Coronary artery (tissue), 2 donors: Measurements from ENCODE around the gene CDK7.

ENCODE experiments used
- DNase-seq: peaks from one replicate; pipeline ENCODE4 v3.0.0-alpha.2; 2017; ENCODE audit warnings: low spot score
- H3K27ac ChIP-seq, 2 donors: fragments of 200-600 bp; sonication (generic); one replicate each; pipeline ENCODE4 v1.5.1; 2016 to 2019
- H3K4me3 ChIP-seq: fragments of 200-600 bp; sonication (generic); 2 replicates; pipeline ENCODE4 v1.5.1; 2016; ENCODE audit warnings: mild to moderate bottlenecking, moderate library complexity
- CTCF ChIP-seq: fragments of 200-600 bp; sonication (generic); IDR thresholded peaks from one replicate; pipeline ENCODE4 v1.5.1; 2019; ENCODE audit warnings: antibody characterized with exemption

CDK7 gene

GRCh38 chr5:69309380-69309779 is 74.7 kb downstream of the CDK7 start:
- TF ChIP-seq CTCF, result no peak
- Histone ChIP-seq H3K27ac (no peak overlapping the region), H3K4me3 (no peak overlapping the region)
- DNase-seq, result no peak

- no peak overlapping the region for H3K27ac ChIP-seq
These were observed 77.9 kb downstream of the CDK7 start for GRCh38 chr5:69312459-69313160.

GRCh38 chr5:69313428-69313827 is 78.7 kb downstream of the CDK7 start:
- TF ChIP-seq CTCF, result no peak
- no peak overlapping the region for H3K27ac ChIP-seq
- H3K4me3 ChIP-seq, result no peak overlapping the region
- DNase-seq, result no peak

More at GRCh38 chr5:69312459-69313160, 77.9 kb downstream of the CDK7 start:
- no peak for TF ChIP-seq CTCF
- H3K4me3 ChIP-seq, result no peak overlapping the region
- DNase-seq, result no peak

GRCh38 chr5:69315972-69316371 is 81.3 kb downstream of the CDK7 start:
- TF ChIP-seq CTCF, result no peak
- Histone ChIP-seq H3K27ac (no peak overlapping the region), H3K4me3 (no peak overlapping the region)
- no peak for DNase-seq

GRCh38 chr5:69317391-69317790 is 82.7 kb downstream of the CDK7 start:
- TF ChIP-seq CTCF, result no peak
- no peak for DNase-seq
- Histone ChIP-seq H3K4me3 (no peak overlapping the region), H3K27ac (no peak overlapping the region)

GRCh38 chr5:69326365-69326764 is 91.7 kb downstream of the CDK7 start:
- Histone ChIP-seq H3K27ac (no peak overlapping the region), H3K4me3 (no peak overlapping the region)
- DNase-seq, result no peak
- TF ChIP-seq CTCF, result no peak
